NCI-H1694 treated with DMSO at 0.1 percent for 48 hours (cell line): ENCODE results near the gene LRP1B.
A peak's percentile ranks its signal among the peaks of the same experiment; 100 is the strongest.
"Not testable (repeated sequence)": the region's sequence is repeated elsewhere in the genome, so short reads cannot be mapped to it uniquely, and the experiment has no call there.

ENCODE experiments used
- DNase-seq: peaks from one replicate; lab custom pipeline; 2025; lab: John Stamatoyannopoulos, UW

Gene LRP1B

DNA sequence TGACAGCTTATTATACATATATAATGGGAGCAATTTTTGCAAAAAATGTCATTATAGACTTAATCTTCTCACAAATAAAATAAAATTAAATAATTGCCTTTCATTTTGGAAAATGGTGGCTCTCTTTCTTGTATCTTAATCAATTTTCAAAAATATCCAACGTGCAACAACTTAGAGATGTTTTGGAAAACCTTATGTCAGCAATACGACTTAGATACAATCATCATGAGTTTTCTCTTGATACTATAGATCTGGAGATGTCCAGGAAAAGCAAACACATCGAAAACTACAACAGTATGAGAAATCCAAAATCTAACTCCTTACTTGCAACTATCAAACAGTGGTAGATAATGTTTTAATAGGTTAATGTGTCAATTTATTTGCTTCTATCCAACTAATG, 1529.0 kb downstream of the LRP1B start:
- DNase-seq: no peak

- no peak for DNase-seq
Observed at GRCh38 chr2:140601342-140601741, 1529.5 kb downstream of the LRP1B start.

DNA sequence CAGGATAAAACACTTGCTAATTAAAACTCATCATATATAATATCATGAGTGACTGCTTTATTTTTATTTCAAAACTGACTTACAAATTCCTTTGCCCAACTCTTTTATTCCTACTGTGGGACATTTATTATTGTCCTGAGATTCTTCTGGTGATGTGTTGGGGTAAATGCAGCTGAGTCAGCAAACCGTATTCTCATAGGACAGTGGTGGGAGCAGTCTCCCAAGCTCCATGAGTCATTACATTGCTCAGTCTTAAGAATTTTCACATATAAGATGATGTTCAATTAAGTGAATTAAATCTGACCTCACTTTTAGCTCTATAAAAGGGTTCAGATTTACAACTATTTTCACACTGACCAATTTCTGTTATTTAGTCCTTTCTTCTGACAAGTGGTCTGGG, 1530.7 kb downstream of the LRP1B start:
- no peak for DNase-seq

- no peak for DNase-seq
Observed at GRCh38 chr2:140597836-140598235, 1533.0 kb downstream of the LRP1B start.

DNA sequence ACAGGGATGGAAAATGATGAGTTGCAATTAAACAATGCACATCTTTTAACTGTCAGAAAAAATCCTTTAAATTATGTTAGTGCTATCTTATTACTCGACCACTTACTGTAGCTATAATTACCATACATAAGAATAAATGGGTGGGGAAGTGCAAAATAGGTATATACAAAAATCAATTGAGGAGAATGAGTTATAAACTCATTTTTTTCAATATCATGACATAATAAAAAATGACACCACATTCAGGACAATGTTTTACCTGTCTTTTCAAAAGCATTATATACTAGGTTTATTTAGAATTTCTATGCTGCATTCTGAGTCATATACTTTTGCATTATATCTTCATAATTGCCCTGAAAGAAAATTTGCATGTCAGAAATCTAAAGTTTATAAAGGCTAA, 1533.6 kb downstream of the LRP1B start:
- DNase-seq: no peak

DNA sequence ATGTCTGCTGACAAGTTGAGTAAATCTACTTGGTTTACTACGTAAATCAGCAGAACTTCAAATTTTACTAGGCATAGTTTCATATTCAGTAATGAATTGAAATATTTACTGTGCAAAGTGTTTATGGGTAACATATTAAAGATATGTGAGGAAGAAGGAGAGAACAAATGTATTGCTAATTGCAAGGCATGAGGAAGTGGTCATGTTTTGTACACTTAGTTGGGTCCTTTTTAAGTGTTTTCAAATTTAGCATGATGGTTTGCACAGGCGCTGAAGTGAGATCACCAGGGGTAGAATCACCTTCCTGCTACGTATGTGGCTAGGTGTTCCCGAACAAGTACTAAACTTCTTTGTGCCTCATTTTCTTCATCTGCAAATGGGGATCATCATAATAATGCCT, 1534.4 kb downstream of the LRP1B start:
- DNase-seq: no peak

GRCh38 chr2:140595107-140595506, 1535.7 kb downstream of the LRP1B start:
- no peak for DNase-seq

DNA sequence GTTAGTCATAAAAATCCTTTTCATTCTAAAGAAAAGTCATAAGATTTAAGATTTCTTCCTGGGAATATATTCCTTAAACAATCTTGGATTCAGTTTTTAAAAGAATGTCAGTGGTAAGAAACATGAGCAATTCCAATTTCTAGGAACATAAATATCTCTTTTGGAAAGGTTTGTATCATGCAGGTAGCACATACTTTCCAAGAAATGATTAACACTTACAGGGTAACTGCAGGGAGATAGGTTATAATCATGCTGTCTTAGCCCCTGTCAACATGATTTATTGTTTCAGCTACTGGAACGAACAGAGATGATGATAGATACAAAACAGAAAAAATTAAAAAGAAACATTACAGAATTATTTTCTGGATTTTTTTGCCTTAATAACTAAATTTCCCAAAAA, 1537.7 kb downstream of the LRP1B start:
- DNase-seq: no peak

- no peak for DNase-seq
Observed at GRCh38 chr2:140589696-140590095, 1541.1 kb downstream of the LRP1B start.

GRCh38 chr2:140589273-140589672, 1541.5 kb downstream of the LRP1B start:
- no peak for DNase-seq

GRCh38 chr2:140586379-140586778, 1544.4 kb downstream of the LRP1B start:
- no peak for DNase-seq

GRCh38 chr2:140585016-140585415, 1545.8 kb downstream of the LRP1B start:
- DNase-seq: no peak

- DNase-seq: no peak
Observed at GRCh38 chr2:140584471-140584870, 1546.3 kb downstream of the LRP1B start.

DNA sequence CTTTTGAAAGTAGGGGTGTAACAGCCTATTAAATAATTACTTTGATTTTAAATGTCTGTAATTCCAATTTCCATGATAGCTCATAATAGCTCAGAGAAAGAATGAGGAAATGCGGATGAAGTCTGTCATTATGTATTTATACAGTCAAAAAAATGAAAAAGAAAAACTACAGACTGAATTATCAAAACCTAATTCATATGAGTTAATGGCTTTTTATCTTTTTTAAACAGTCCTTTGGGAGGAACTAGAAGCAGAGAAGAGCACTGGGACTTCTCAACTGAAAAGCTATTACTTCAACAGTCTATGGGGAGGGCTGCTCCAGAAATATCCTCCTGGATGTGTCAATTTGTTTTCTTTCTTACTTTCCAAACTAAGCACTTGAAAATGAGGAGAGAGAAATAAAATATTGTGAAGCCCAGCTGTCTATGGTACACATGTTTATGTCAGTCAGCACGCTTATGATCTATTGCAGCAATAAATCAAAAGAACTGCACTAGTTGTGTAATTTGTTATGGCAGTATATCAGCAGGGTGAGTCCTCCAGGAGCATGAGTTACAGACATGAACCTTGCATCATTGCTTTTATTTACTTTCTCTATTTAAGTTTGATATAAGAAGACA, 1550.2 kb downstream of the LRP1B start:
- peak; percentile 10 for DNase-seq

- DNase-seq: no peak
Observed at GRCh38 chr2:140577453-140577852, 1553.4 kb downstream of the LRP1B start.

DNA sequence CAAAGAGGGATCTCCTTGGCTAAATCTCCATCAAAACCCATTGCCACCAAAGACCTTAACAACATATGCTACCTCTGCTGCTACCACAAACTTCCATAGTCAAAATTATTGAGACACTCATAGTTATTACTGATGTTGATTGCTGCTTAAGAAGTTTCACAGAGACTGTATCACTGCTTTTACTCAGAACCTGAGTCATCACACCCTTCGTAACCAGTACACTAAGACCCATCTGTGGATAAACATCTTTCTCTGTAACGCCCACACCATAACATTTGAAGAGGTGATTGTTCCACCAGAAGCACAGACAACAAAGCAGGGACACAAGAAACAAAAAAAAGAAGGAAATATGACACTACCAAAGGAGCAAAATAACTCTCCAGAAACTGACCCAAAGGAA, 1563.1 kb downstream of the LRP1B start:
- no peak for DNase-seq

DNA sequence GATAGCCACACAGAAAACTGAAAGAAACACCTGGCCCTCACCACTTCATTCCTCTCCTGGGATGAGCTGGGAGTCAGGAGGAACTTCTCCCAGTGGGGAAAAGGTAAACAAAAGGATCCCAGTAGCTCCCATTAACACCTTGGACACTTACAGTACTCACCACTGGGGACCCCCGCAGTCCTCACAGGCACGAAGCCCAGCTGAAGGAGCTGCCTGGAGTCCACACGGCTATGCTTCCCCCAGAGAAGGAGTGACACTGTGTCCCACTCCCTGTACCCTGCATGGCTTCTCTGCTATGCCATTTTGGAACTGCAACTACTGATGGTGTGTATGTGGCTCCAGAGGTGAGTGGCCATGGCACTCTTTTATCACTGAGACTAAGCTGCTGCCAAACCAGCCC, 1565.1 kb downstream of the LRP1B start:
- no peak for DNase-seq

DNA sequence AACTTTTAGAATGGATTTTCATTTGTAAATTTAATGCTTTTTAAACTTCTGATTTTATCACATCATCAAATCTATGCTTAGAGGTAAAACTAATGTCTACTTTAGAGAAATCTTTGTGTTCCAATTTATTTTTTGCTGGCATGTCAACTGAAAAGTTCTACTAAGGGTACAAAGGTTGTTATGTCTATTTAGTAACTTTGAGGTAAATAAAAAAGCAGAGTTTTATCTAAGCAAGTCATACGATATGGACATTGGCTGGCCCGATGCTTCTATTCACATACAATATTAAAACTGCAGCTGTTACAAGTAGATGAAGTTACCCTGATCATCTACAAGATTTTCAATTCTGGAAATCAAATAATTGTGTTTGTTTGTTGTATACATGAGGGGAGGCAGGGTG, 1575.1 kb downstream of the LRP1B start:
- no peak for DNase-seq

DNA sequence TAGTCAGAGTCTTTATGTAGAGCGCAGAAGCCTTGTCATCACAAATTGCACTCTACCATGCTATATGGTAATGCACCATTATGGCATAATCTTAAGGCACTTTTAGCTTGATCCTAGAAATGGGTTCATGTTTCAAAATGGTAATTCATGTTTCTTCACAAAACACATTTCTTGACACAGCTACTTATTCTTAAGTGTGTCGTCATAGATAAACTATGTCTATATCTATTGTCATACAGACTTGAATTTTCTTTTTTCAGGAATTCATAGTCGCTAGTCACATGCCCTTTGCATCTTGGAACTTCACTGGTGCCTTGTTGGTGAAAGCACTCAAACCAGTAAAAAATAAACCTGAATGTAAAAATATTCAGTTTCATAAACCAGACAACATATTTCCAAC, 1578.2 kb downstream of the LRP1B start:
- DNase-seq: no peak

GRCh38 chr2:140551287-140551686, 1579.5 kb downstream of the LRP1B start:
- no peak for DNase-seq

DNA sequence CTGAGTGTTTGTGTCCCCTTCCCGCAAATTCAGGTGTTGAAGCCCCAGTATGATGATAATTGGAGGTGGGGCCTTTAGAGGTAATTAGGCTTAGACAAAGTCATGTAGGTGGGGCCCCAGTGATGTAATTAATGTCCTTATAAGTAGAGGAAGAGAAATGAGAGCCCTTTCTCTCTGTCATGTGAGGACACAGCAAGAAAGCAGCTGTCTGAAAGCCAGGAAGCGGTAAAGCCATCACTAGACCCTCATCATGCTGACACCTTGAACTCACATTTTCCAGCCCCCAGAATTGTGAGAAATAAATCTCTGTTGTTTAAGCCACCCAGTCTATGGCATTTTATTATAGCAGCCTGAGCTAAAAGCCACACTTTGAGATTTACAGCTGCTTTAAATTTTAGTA, 1580.0 kb downstream of the LRP1B start:
- no peak for DNase-seq

DNA sequence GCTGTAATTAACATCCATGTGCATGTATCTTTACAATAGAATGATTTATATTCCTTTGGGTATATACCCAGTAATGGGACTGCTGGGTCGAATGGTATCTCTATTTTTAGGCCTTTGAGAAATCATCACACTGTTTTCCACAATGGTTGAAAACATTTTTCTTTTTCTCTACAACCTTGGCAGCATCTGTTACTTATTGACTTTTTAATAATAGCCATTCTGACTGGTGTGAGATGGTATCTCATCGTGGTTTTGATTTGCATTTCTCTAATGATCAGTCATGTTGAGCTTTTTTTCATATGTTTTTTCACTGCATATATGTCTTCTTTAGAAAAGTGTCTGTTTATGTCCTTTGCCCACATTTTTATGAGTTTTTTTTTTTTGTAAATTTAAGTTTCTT, 1586.0 kb downstream of the LRP1B start:
- not testable (repeated sequence) for DNase-seq

- no peak for DNase-seq
Observed at GRCh38 chr2:140542627-140543026, 1588.2 kb downstream of the LRP1B start.

- no peak for DNase-seq
Observed at GRCh38 chr2:140539242-140539875, 1591.5 kb downstream of the LRP1B start.
